SH-SY5Y (cell line): ENCODE results near the gene PKIB.

ENCODE experiments used
- GATA2 ChIP-seq: IDR thresholded peaks from 2 replicates; pipeline ENCODE4 v1.6.1; 2011; ENCODE audit warnings: mild to moderate bottlenecking, low read depth, low read length
- GATA3 ChIP-seq: IDR thresholded peaks from 2 replicates; pipeline ENCODE4 v1.6.1; 2011; ENCODE audit warnings: low read depth, mild to moderate bottlenecking, low read length, moderate library complexity

Gene PKIB

GRCh38 chr6:122751326-122751725, 141.1 kb downstream of the PKIB start:
- TF ChIP-seq GATA3, result no peak
- no peak for TF ChIP-seq GATA2

- TF ChIP-seq GATA3 (no peak), GATA2 (no peak)
Measured at GRCh38 chr6:122752459-122752858, 142.3 kb downstream of the PKIB start.

GRCh38 chr6:122753000-122753687, 142.9 kb downstream of the PKIB start:
- TF ChIP-seq GATA2, result no peak
- TF ChIP-seq GATA3, result no peak

- TF ChIP-seq GATA2 (no peak), GATA3 (no peak)
Measured at GRCh38 chr6:122753688-122754056, 143.5 kb downstream of the PKIB start.

- TF ChIP-seq GATA2, result no peak
- no peak for TF ChIP-seq GATA3
Measured at GRCh38 chr6:122754191-122754731, 144.1 kb downstream of the PKIB start.

- TF ChIP-seq GATA2 (no peak), GATA3 (no peak)
Measured at GRCh38 chr6:122755901-122756300, 145.7 kb downstream of the PKIB start.

- TF ChIP-seq GATA2, result no peak
- TF ChIP-seq GATA3, result no peak
Measured at GRCh38 chr6:122758927-122759334, 148.7 kb downstream of the PKIB start.

- no peak for TF ChIP-seq GATA3
- TF ChIP-seq GATA2, result no peak
Measured at GRCh38 chr6:122760330-122760729, 150.1 kb downstream of the PKIB start.

GRCh38 chr6:122766256-122766655, 156.1 kb downstream of the PKIB start:
- TF ChIP-seq GATA2 (no peak), GATA3 (no peak)

GRCh38 chr6:122770835-122771601, 160.8 kb downstream of the PKIB start:
- no peak for TF ChIP-seq GATA3
- no peak for TF ChIP-seq GATA2

- no peak for TF ChIP-seq GATA3
- no peak for TF ChIP-seq GATA2
Measured at GRCh38 chr6:122772724-122773415, 162.7 kb downstream of the PKIB start.
